Suprapubic skin (tissue), 3 donors: ENCODE results near the gene OR10H2.

ENCODE experiments used
- POLR2A ChIP-seq, 2 donors: fragments of 450-650 bp; IDR thresholded peaks; one replicate each; pipeline ENCODE4 v1.6.1; 2017; ENCODE audit warnings: antibody characterized with exemption in 2 of 2, mild to moderate bottlenecking in 2 of 2, moderate library complexity in 2 of 2
- TF ChIP-seq, protein P1 (sequence below), 2 donors: fragments of 200-600 bp in 1 of 2; fragments of 450-650 bp in 1 of 2; sonication (generic) in 1 of 2; IDR thresholded peaks; one replicate each; pipeline ENCODE4 v1.5.1; 2016 to 2019; ENCODE audit warnings: antibody characterized with exemption in 2 of 2, mild to moderate bottlenecking in 1 of 2, moderate library complexity in 1 of 2

- TF ChIP-seq, protein P1, sequence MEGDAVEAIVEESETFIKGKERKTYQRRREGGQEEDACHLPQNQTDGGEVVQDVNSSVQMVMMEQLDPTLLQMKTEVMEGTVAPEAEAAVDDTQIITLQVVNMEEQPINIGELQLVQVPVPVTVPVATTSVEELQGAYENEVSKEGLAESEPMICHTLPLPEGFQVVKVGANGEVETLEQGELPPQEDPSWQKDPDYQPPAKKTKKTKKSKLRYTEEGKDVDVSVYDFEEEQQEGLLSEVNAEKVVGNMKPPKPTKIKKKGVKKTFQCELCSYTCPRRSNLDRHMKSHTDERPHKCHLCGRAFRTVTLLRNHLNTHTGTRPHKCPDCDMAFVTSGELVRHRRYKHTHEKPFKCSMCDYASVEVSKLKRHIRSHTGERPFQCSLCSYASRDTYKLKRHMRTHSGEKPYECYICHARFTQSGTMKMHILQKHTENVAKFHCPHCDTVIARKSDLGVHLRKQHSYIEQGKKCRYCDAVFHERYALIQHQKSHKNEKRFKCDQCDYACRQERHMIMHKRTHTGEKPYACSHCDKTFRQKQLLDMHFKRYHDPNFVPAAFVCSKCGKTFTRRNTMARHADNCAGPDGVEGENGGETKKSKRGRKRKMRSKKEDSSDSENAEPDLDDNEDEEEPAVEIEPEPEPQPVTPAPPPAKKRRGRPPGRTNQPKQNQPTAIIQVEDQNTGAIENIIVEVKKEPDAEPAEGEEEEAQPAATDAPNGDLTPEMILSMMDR (IDR thresholded peaks at IDR 0.05), result no peak
- no peak for TF ChIP-seq POLR2A (IDR thresholded peaks at IDR 0.05)
These were observed 30.6 kb downstream of the OR10H2 start for GRCh38 chr19:15758379-15758778.
